Measurements from ENCODE around the gene MRPL58.
"Not testable (repeated sequence)": the region's sequence is repeated elsewhere in the genome, so short reads cannot be mapped to it uniquely, and the experiment has no call there.

MRPL58 gene

GRCh38 chr17:74987909-74988711, 24.4 kb upstream of the MRPL58 start:
- no peak for DNase-seq

DNA sequence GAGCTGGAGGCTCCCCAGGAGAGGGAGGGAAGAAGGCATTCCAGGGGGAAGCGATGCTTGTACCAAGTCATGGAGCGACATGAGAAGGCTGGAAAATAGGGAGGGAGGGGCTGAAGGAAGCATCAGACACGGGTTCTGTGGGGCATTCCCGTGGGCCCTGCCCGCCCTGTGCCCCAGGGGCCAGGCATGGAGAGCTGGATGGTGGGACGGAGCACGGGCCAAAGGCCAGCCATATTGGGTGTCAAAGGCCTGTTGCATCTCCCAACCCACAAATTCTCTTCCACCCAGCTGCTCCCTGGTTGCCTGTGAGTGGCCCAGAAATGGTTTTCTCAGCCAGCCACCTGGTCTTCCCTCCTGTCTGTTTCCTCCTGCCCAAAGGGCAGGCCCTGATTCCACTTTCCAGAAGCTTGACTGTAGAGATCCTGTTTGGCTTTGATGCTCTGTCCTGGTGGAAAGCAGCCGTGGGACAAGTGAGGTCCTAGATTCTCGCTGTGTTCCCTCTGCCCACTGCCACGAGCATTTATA, 21.8 kb upstream of the MRPL58 start:
- no peak for DNase-seq

GRCh38 chr17:74992223-74992622, 20.2 kb upstream of the MRPL58 start:
- DNase-seq, result no peak

- DNase-seq, result no peak
Observed at GRCh38 chr17:74994440-74994839, 18.0 kb upstream of the MRPL58 start.

- DNase-seq, result no peak
Observed at GRCh38 chr17:74995847-74996246, 16.6 kb upstream of the MRPL58 start.

- no peak for DNase-seq
Observed at GRCh38 chr17:74998783-74999182, 13.7 kb upstream of the MRPL58 start.

DNA sequence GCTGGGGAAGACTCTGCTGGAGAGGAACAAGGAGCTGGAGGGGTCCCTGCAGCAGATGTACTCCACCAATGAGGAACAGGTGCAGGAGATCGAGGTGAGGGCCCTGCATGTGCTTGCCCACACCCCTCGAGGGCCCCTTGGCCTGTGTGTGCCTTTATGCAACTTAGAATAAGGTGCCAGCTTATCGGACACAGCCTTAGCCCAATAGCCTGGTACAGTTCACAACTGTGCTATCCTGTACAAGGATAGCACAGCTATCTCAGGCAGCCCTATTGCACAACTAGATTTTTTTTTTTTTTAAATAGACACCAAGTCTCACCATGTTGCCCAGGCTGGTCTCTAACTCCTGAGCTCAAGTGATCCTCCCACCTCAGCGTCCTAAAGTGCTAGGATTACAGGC, 12.9 kb upstream of the MRPL58 start:
- no peak for DNase-seq

DNA sequence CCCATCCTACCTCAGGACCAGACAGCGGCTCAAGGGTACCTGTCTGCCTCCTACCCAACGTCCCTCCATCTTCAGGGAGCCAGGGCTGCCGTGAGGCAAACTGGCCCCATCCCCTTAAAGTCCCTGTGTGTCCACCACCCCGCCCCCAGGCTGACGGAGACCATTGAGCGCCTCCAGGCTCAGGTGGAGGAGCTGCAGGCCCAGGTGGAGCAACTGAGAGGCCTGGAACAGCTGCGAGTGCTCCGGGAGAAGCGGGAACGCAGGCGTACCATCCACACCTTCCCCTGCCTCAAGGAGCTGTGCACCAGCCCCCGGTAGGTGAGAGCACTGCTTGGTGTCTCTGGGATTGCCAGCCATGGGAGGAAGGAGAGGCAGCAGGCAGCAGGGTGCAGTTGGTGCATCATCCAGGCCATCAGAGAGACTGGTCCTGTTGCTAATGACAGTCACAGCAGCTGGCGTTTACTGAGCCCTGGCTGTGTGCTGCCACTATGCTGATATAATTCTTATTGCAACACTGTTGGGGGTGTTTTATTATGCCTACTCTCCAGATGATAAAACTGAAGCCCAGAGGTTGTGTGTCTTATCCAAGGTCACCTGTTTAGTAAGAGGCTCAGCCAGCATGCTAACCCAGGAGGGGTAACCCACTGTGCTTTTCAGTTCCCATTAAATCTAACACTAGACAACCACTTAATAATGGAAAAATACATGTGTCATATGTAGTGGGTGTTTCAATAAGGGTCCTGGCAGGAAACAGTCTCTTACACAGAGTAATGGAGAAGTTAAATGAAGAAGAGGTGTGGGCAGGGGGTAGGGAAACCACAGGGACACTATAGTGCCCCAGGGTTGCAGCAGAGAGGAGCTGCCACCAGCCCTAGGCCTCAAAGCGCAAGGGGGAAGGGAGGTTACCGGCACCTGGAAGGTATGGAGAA, 10.3 kb upstream of the MRPL58 start:
- DNase-seq, result no peak

DNA sequence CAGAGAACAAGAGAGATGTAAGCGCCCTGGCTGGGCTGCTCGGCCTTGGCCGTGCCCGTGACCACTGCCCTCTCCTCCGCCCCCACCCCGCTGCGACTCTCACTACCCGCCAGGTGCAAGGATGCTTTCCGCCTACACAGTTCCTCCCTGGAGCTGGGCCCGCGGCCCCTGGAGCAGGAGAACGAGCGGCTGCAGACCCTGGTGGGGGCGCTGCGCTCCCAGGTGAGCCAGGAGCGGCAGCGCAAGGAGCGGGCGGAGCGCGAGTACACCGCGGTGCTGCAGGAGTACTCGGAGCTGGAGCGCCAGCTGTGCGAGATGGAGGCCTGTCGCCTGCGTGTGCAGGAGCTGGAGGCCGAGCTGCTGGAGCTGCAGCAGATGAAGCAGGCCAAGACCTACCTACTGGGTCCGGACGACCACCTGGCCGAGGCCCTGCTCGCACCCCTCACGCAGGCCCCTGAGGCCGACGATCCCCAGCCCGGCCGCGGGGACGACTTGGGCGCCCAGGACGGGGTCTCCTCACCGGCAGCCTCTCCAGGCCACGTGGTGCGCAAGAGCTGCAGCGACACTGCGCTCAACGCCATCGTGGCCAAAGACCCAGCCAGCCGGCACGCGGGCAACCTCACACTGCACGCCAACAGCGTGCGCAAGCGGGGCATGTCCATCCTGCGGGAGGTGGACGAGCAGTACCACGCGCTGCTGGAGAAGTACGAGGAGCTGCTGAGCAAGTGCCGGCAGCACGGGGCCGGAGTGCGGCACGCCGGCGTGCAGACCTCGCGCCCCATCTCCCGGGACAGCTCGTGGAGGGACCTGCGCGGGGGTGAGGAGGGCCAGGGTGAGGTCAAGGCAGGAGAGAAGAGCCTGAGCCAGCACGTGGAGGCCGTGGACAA, 9.2 kb upstream of the MRPL58 start:
- no peak for DNase-seq

- DNase-seq, result no peak
Observed at GRCh38 chr17:75003957-75004355, 8.5 kb upstream of the MRPL58 start.

GRCh38 chr17:75004371-75004770, 8.1 kb upstream of the MRPL58 start:
- DNase-seq, result no peak

DNA sequence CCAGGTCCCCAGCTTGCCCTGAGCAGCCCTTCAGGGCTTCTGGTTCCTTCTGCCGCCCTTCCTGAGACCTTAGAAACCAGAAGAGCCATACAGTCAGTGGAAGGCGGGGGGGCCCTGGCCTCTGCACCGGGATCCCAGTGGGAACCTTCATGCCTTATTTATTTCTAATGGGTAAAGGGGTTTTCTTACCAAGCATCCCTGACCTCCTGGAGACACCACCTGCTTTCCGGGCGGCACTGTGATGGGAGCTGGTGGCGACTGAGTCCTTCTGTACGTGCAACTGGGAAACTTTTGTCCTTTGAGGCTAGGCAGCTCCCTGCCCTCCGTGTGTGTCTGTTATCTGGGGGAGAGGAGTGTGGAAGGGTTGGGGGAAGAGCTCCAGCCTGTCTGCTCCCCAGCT, 7.2 kb upstream of the MRPL58 start:
- no peak for DNase-seq

GRCh38 chr17:75006084-75006483, 6.4 kb upstream of the MRPL58 start:
- DNase-seq, result not testable (repeated sequence)

GRCh38 chr17:75006653-75007052, 5.8 kb upstream of the MRPL58 start:
- DNase-seq, result no peak

DNA sequence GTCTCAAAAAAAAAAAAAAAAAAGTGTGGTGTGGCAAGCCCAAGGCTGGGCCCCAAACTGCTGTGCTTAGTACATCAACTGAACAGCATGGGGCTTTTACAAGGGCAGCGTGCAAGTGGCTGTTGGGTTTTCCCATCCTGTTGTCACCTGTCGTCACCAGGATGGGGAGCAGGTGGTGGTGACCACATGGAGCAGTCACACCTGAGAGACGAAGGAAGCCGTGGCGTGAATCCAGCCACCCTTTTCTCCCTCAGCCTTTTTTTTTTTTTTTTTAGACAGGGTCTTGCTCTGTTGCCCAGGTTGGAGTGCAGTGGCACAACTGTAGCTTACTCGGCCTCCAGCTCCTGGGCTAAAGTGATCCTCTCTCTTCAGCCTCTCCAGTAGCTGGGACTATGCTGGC, 4.1 kb upstream of the MRPL58 start:
- DNase-seq, result no peak

GRCh38 chr17:75009139-75009724, 3.2 kb upstream of the MRPL58 start:
- DNase-seq, result no peak

GRCh38 chr17:75010683-75011400, 1.6 kb upstream of the MRPL58 start:
- peak; percentile 92 for DNase-seq

GRCh38 chr17:75011401-75012095, 922 bp upstream of the MRPL58 start:
- DNase-seq, result peak; percentile 52

DNA sequence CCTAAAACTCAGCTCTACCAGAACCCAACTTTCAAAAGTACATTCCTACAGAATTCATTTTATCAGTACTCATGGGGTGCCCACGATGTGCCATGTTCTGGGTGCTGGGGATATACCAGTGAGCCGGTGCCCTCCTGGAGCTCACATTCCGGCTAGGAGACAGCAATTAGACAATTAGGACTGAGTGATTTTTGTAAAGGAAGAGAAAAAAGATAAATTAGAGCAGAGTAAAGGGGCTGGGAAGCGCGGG, 449 bp upstream of the MRPL58 start:
- DNase-seq, result no peak

DNA sequence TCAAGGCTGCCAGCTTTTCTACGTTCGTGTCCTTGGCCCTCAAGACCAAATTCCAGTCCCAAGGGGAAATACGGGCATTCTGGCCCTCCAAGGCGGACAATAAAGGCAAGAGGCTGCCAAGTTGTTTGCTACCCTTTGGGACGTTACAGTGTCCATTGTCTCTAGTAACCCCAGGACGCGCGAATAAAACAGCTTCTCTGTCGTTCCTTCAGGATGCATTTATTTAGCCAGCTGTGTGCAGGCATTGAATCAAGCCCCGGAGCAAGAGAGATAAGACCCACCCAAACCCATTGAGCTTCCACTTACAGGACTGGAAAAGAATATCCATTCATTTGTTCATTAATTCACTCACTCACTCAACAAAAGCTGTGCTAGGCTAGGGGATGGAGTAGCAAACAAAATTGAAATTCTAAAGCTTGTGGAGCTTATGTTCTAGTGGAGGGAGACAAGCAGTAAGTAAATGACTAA, 656 bp downstream of the MRPL58 start:
- DNase-seq, result no peak

GRCh38 chr17:75019146-75019545, 6.7 kb downstream of the MRPL58 start:
- no peak for DNase-seq

Measured in SHP77 treated with DMSO at 0.1 percent for 48 hours (cell line).